Measurements from ENCODE around the gene DGCR6L.
"Not testable (repeated sequence)": the region's sequence is repeated elsewhere in the genome, so short reads cannot be mapped to it uniquely, and the experiment has no call there.

DGCR6L gene

GRCh38 chr22:20324139-20324516 is 4.3 kb upstream of the DGCR6L start:
- no peak for DNase-seq

- DNase-seq = not testable (repeated sequence)
Measured at GRCh38 chr22:20321552-20322211, 1.8 kb upstream of the DGCR6L start.

- not testable (repeated sequence) for DNase-seq
Measured at GRCh38 chr22:20320659-20321551, 1.0 kb upstream of the DGCR6L start.

GRCh38 chr22:20319041-20319744 is 667 bp downstream of the DGCR6L start:
- no peak for DNase-seq

- DNase-seq = not testable (repeated sequence)
Measured at GRCh38 chr22:20318043-20318688, 1.7 kb downstream of the DGCR6L start.

GRCh38 chr22:20317402-20318042 is 2.3 kb downstream of the DGCR6L start:
- not testable (repeated sequence) for DNase-seq

- no peak for DNase-seq
Measured at GRCh38 chr22:20316844-20317401, 2.9 kb downstream of the DGCR6L start.

GRCh38 chr22:20316217-20316843 is 3.5 kb downstream of the DGCR6L start:
- no peak for DNase-seq

GRCh38 chr22:20315337-20316216 is 4.3 kb downstream of the DGCR6L start:
- no peak for DNase-seq

GRCh38 chr22:20314741-20315336 is 5.0 kb downstream of the DGCR6L start:
- DNase-seq = not testable (repeated sequence)

- DNase-seq = not testable (repeated sequence)
Measured at GRCh38 chr22:20314206-20314605, 5.7 kb downstream of the DGCR6L start.

- DNase-seq = not testable (repeated sequence)
Measured at GRCh38 chr22:20313306-20314077, 6.4 kb downstream of the DGCR6L start.

GRCh38 chr22:20312396-20313191 is 7.3 kb downstream of the DGCR6L start:
- DNase-seq = no peak

- not testable (repeated sequence) for DNase-seq
Measured at GRCh38 chr22:20311249-20312062, 8.4 kb downstream of the DGCR6L start.

- DNase-seq = not testable (repeated sequence)
Measured at GRCh38 chr22:20310773-20311172, 9.1 kb downstream of the DGCR6L start.

GRCh38 chr22:20310180-20310579 is 9.7 kb downstream of the DGCR6L start:
- not testable (repeated sequence) for DNase-seq

Measured in NCI-H2029 treated with DMSO at 0.1 percent for 48 hours (cell line).